DMS 273 (cell line): ENCODE data around the gene GOLGA6L1.
"Not testable (repeated sequence)": the region's sequence is repeated elsewhere in the genome, so short reads cannot be mapped to it uniquely, and the experiment has no call there.

ENCODE experiments used
- DNase-seq: peaks from one replicate; lab custom pipeline; 2025; ENCODE audit not compliant: unreplicated experiment; lab: John Stamatoyannopoulos, UW

The GOLGA6L1 gene, protein sequence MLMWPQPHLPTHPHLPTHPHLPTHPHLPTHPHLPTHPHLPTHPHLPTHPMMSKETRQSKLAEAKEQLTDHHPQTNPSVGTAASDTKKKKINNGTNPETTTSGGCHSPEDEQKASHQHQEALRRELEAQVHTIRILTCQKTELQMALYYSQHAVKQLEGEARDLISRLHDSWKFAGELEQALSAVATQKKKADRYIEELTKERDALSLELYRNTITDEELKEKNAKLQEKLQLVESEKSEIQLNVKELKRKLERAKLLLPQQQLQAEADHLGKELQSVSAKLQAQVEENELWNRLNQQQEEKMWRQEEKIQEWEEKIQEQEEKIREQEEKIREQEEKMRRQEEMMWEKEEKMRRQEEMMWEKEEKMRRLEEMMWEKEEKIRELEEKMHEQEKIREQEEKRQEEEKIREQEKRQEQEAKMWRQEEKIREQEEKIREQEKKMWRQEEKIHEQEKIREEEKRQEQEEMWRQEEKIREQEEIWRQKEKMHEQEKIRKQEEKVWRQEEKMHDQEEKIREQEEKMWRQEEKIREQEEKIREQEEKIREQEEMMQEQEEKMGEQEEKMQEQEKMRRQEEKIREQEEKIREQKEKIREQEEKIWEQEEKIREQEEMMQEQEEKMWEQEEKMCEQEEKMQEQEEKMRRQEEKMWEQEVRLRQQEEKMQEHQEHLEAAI

GRCh38 chr15:23136722-23137121 lies at the start of gene GOLGA6L1:
Gene GOLGA6L1, minus strand, starts transcription at chr15:23136822. Its CDS starts 91 bp downstream, at chr15:23136731.
- DNase-seq: not testable (repeated sequence)

DNA sequence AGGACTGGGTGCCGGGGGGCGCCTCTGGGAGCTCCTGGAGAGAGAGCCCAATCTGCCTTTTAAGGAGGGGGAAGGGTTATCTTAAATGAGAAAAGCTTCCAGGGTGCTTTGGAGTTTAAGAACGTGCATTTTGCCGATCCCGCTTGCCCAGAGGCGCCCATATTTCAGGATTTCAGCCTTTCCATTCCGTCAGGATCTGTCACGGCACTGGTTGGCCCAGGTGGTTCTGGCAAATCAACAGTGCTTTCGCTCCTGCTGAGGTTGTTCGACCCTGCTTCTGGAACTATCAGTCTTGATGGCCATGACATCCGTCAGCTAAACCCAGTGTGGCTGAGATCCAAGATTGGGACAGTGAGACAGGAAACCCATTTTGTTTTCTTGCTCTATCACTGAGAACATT lies 44.6 kb upstream of the GOLGA6L1 start:
- DNase-seq: not testable (repeated sequence)

DNA sequence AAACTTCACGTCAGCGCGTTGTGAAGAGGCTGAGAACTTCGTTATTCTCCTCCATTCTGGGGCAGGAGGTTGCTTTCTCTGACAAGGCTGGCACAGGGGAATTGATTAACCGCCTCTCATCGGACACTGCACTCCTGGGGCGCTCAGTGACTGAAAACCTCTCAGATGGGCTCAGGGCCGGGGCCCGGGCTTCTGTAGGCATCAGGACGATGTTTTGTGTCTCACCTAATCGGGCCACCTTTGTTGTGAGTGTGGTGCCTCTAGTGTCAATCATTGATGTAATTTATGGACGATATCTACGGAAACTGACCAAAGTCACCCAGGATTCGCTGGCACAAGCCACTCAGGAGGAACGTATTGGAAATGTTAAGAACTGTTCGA lies 43.9 kb upstream of the GOLGA6L1 start:
- DNase-seq: not testable (repeated sequence)

DNA sequence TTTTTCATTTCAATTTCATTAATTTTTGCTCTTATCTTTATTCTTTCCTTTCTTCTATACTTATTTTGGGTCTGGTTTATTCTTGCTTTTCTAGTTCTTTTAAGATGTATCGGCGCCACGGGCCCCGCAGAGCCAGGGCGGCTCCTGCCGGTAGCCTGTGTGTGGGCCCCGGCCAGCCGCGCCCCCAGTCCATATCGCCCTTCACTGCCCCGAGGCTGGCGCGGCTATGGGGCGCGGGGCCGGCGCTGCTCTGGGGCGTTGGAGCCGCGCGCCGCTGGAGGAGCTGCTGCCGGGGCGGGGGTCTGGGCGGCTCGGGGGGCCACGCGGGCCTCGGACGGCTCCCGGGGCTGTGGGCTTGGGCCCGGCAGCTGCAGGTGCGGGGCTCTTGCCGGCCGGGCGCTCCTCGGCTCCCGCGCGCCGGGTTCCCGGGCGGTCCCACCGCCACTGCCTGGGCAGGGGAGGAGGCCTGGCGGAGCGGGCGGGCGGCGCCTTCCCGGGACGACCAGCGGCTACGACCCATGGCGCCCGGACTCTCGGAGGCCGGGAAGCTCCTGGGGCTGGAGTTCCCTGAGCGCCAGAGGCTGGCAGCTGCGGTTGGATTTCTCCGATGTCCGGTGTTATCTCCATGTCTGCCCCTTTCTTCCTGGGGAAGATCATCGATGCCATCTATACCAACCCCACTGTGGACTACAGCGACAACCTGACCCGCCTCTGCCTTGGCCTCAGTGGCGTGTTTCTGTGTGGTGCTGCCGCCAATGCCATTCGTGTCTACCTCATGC lies 43.3 kb upstream of the GOLGA6L1 start:
- not testable (repeated sequence) for DNase-seq

- DNase-seq: not testable (repeated sequence)
Observed at GRCh38 chr15:23176683-23177082, 40.1 kb upstream of the GOLGA6L1 start.

- DNase-seq: not testable (repeated sequence)
Observed at GRCh38 chr15:23175606-23176005, 39.0 kb upstream of the GOLGA6L1 start.

DNA sequence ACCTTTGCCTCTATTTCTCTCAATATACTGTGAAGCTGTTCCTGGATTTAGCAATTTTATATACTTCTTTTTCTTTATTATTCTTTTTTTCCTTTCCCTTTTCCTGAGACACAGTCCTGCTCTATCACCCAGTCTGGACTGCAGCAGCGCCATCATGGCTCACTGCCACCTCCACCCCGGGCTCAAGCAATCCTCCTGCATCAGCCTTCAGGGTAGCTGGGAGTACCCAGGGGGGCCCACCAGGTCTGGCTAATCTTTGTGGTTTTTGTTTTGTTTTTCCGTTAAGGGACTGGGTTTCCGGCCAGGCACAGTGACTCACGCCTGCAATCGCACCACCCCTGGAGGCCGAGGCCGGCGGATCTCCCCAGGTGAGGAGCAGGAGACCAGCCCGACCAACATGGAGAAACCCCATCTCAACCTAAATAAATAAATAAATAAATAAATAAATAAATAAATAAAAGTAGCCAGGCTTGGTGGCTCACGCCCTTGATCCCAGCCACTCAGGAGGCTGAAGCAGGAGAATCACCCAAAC lies 38.1 kb upstream of the GOLGA6L1 start:
- not testable (repeated sequence) for DNase-seq

DNA sequence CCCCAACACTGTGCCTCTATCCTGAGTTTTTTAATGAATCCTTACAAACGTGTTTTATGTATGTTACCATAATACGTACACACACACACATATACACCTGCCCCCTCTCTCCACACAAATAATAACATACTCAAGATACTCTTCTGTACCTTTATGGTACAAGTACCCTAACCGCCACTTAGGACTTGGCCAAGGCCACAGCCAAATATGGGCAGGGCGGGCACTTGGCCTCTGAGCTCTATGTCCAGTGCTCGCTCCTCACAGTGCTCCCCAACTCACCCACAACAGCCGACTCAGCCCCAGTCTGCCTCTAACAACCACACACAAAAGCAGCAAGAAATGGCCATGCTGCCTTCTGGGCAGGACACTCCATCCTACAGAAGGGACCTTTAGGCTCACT lies 3.8 kb downstream of the GOLGA6L1 start:
- not testable (repeated sequence) for DNase-seq

DNA sequence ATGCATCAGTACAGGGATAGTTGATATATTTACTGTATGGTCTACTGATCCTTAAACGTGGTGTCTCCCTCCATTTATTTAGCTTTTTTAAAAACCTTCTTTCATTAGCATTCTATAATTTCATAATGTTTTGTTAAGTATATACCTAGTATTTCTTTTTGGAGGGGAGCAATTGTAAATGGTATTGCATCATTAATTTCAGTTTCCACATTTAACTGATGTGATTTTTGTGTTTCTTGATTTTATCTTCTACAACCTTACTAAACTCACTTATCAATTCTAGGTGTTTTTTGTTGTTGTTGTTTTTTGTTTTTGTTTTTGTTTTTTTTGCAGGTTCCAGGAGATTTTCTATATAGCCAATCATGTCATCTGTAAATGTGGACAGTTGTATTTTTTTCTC lies 18.4 kb downstream of the GOLGA6L1 start:
- no peak for DNase-seq

DNA sequence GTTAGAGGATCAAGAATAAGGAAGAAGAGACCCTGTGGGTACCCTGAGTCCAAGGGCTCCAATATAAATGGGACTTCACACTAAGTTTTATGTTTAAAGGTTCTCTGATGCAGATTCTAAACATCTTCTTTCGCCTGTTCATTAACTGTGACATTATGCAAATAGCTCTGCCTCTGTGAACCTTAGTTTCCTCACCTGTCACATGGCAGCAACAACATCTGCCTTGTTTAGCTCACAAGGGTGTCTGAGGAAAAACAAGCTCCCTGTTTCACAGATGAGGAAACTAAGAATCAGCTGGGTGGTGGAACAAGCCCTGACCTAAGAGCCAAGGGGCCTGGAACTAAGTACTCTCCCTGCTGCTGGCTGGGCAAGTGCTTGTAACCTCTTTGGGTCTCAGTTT lies 40.8 kb downstream of the GOLGA6L1 start:
- DNase-seq: peak; percentile 13

GRCh38 chr15:23083115-23083514 lies 53.5 kb downstream of the GOLGA6L1 start:
- no peak for DNase-seq

GRCh38 chr15:23081996-23082737 lies 54.5 kb downstream of the GOLGA6L1 start:
- not testable (repeated sequence) for DNase-seq

GRCh38 chr15:23081271-23081670 lies 55.4 kb downstream of the GOLGA6L1 start:
- no peak for DNase-seq

- no peak for DNase-seq
Observed at GRCh38 chr15:23079766-23080165, 56.9 kb downstream of the GOLGA6L1 start.
